ENCODE results near the gene ZSWIM4.

GRCh38 chr19:13869281-13869680 lies 74.0 kb downstream of the ZSWIM4 start:
- TF ChIP-seq CTCF (IDR thresholded peaks at IDR 0.05) (no peak), POLR2A (IDR thresholded peaks at IDR 0.05) (no peak)
